GM23338 (cell line): ENCODE data around the gene RCE1. TPM values are rescaled to one million over a fixed set of nuclear protein-coding genes. Genes with fewer than 3 reads are reported as not detected.

Source experiments
- ATAC-seq: fragments of 200-7000 bp; cut with Tn5 transposase; 3 replicates; pipeline ENCODE4 v1.9.1; 2020
- DNase-seq: peaks from one replicate; pipeline ENCODE4 v3.0.0-alpha.2; 2015; ENCODE audit warnings: low spot score
- H2AFZ ChIP-seq: fragments of 200-600 bp; sonication (generic); 2 replicates; pipeline ENCODE4 v1.8.0; 2016; ENCODE audit warnings: antibody characterized with exemption, mild to moderate bottlenecking, moderate library complexity
- H3F3A ChIP-seq: fragments of 200-600 bp; sonication (generic); replicated peaks from 2 replicates; pipeline ENCODE4 v1.8.0; 2017; ENCODE audit warnings: antibody characterized with exemption, mixed run types, low read depth
- H3K27ac ChIP-seq: fragments of 200-600 bp; sonication (generic); 2 replicates; pipeline ENCODE4 v1.6.1; 2016; ENCODE audit warnings: low read depth
- H3K27me3 ChIP-seq: fragments of 200-600 bp; sonication (generic); 2 replicates; pipeline ENCODE4 v1.8.0; 2016; ENCODE audit warnings: mild to moderate bottlenecking, mixed run types, moderate library complexity; ENCODE audit not compliant: insufficient read depth
- H3K36me3 ChIP-seq: fragments of 200-600 bp; sonication (generic); 2 replicates; pipeline ENCODE4 v1.8.0; 2016; ENCODE audit warnings: mild to moderate bottlenecking; ENCODE audit not compliant: insufficient read depth
- H3K4me1 ChIP-seq: fragments of 200-600 bp; sonication (generic); 2 replicates; pipeline ENCODE4 v1.8.0; 2016; ENCODE audit warnings: mild to moderate bottlenecking, moderate library complexity; ENCODE audit not compliant: insufficient read depth
- H3K4me2 ChIP-seq: fragments of 200-600 bp; sonication (generic); 2 replicates; pipeline ENCODE4 v1.7.1; 2017; ENCODE audit warnings: mixed run types
- H3K4me3 ChIP-seq: fragments of 200-600 bp; sonication (generic); 2 replicates; pipeline ENCODE4 v1.6.1; 2016; ENCODE audit warnings: mixed run types
- H3K79me2 ChIP-seq: fragments of 200-600 bp; sonication (generic); replicated peaks from 2 replicates; pipeline ENCODE4 v1.8.0; 2017; ENCODE audit warnings: mild to moderate bottlenecking; ENCODE audit not compliant: insufficient read depth
- H3K9me2 ChIP-seq: fragments of 200-600 bp; sonication (generic); 2 replicates; pipeline ENCODE4 v1.8.0; 2017; ENCODE audit not compliant: insufficient read depth
- H4K20me1 ChIP-seq: fragments of 200-600 bp; sonication (generic); replicated peaks from 2 replicates; pipeline ENCODE4 v1.8.0; 2017; ENCODE audit warnings: mild to moderate bottlenecking; ENCODE audit not compliant: insufficient read depth
- H3K27ac Mint-ChIP-seq: 2 replicates; pipeline ENCODE4 v1.8.0; 2020; ENCODE audit warnings: inconsistent platforms, mild to moderate bottlenecking, moderate library complexity, mixed read lengths
- H3K27me3 Mint-ChIP-seq: 3 replicates; pipeline ENCODE4 v1.8.0; 2022; ENCODE audit warnings: low read depth, mild to moderate bottlenecking, moderate library complexity, mixed read lengths, inconsistent platforms; ENCODE audit not compliant: insufficient read depth, poor library complexity
- H3K36me3 Mint-ChIP-seq: 3 replicates; pipeline ENCODE4 v1.8.0; 2021; ENCODE audit warnings: low read depth, mild to moderate bottlenecking, inconsistent platforms, moderate library complexity, mixed read lengths
- H3K4me1 Mint-ChIP-seq: 3 replicates; pipeline ENCODE4 v1.8.0; 2020; ENCODE audit warnings: mild to moderate bottlenecking, inconsistent platforms, mixed read lengths
- H3K4me3 Mint-ChIP-seq: 3 replicates; pipeline ENCODE4 v1.8.0; 2021; ENCODE audit warnings: moderate library complexity, mild to moderate bottlenecking, inconsistent platforms, mixed read lengths
- H3K9me3 Mint-ChIP-seq: 3 replicates; pipeline ENCODE4 v1.8.0; 2020; ENCODE audit warnings: moderate library complexity, mild to moderate bottlenecking, inconsistent platforms, mixed read lengths
- EZH2 ChIP-seq: fragments of 200-600 bp; sonication (generic); IDR thresholded peaks from one replicate; pipeline ENCODE4 v1.8.0; 2017; ENCODE audit warnings: antibody characterized with exemption, mild to moderate bottlenecking, low read depth; ENCODE audit not compliant: unreplicated experiment
- EZH2phosphoT487 ChIP-seq: fragments of 200-600 bp; sonication (generic); IDR thresholded peaks from one replicate; pipeline ENCODE4 v1.8.1; 2018; ENCODE audit warnings: antibody characterized with exemption; ENCODE audit not compliant: unreplicated experiment
- JUNB ChIP-seq: IDR thresholded peaks from one replicate; pipeline ENCODE4 v1.6.1; 2016; ENCODE audit warnings: antibody characterized with exemption; ENCODE audit not compliant: unreplicated experiment
- ZNF114 ChIP-seq: fragments of 250-450 bp; sonication (Bioruptor Pico); IDR thresholded peaks from 2 replicates; pipeline ENCODE4 v1.5.0; 2020; ENCODE audit warnings: mild to moderate bottlenecking, moderate library complexity
- ZNF331 ChIP-seq: fragments of 250-450 bp; sonication (Bioruptor Pico); IDR thresholded peaks from 2 replicates; pipeline ENCODE4 v1.5.0; 2020; ENCODE audit warnings: low read depth, mild to moderate bottlenecking, moderate library complexity
- polyA plus RNA-seq: library from polyadenylated mRNA; unstranded; fragments of >200 nt; fragmentation: Nextera tagmentation; extraction: Ambion mirVana; gene quantifications from 2 replicates; pipeline ENCODE4 v1.2.1, GENCODE V29; 2016
- total RNA-seq: library from RNA; depleted of rRNA; stranded (reverse); fragments of >200 nt; shearing (Covaris generic); gene quantifications from 2 replicates; pipeline ENCODE4 v1.2.3, GENCODE V29; 2014
- TF ChIP-seq, protein P1 (sequence below): IDR thresholded peaks from 2 replicates; pipeline ENCODE4 v1.6.1; 2016; ENCODE audit warnings: antibody characterized with exemption
- TF ChIP-seq, protein P2 (sequence below), 2 experiments: fragments of 200-600 bp in 1 of 2; sonication (generic) in 1 of 2; conservative IDR thresholded peaks; 2 replicates each; pipeline versions ENCODE4 v1.5.1 to v1.6.1; 2016 to 2017; ENCODE audit warnings: antibody characterized with exemption in 2 of 2, low read depth in 2 of 2, mild to moderate bottlenecking in 2 of 2, moderate library complexity in 1 of 2

Gene RCE1
- total and polyA plus RNA-seq, 2 experiments from 2014 or later = 27.8 to 55.1 TPM

DNA sequence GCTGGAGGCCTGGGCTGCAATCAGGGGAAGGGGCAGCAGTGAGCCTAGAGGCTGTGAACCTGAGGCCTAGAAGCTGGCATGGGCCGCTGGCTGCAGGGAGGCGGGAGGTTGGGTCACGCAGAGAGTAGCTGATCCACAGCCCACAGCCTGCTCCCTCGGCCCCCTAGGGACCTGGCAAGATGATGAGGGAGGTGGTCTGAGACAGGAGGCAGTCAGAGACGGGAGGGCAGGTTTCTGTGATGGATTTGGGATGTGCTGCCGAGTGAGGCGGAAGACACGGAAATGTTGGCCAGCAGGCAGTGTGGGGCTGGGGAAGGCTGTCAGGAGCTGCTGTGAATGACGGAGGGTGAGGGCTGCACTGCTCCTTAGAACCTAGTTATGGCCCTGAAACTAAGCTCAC is 36.3 kb downstream of the RCE1 start:
- Histone ChIP-seq H3K27ac (no peak overlapping the region), H3K79me2 (no peaks in the 10 kb centered on the region), H3F3A (no peaks in the 10 kb centered on the region), H3K4me2 (no peak overlapping the region), H3K36me3 (no peaks in the 10 kb centered on the region), H2AFZ (no peak overlapping the region), H3K4me3 (no peak overlapping the region), H4K20me1 (no peaks in the 10 kb centered on the region), H3K27me3 (no peaks in the 10 kb centered on the region), H3K9me2 (no peaks in the 10 kb centered on the region), H3K4me1 (peaks cover 10% of the 10 kb centered on the region; the same call in 1 of the 2 replicates)
- no peaks in the 10 kb centered on the region for H3K36me3 Mint-ChIP-seq
- H3K4me3 Mint-ChIP-seq = no peak overlapping the region
- no peak for TF ChIP-seq ZNF114
- TF ChIP-seq, protein P1, sequence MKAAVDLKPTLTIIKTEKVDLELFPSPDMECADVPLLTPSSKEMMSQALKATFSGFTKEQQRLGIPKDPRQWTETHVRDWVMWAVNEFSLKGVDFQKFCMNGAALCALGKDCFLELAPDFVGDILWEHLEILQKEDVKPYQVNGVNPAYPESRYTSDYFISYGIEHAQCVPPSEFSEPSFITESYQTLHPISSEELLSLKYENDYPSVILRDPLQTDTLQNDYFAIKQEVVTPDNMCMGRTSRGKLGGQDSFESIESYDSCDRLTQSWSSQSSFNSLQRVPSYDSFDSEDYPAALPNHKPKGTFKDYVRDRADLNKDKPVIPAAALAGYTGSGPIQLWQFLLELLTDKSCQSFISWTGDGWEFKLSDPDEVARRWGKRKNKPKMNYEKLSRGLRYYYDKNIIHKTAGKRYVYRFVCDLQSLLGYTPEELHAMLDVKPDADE = no peak
- TF ChIP-seq EZH2 = no peak
- TF ChIP-seq JUNB = no peak
- TF ChIP-seq, protein P2, sequence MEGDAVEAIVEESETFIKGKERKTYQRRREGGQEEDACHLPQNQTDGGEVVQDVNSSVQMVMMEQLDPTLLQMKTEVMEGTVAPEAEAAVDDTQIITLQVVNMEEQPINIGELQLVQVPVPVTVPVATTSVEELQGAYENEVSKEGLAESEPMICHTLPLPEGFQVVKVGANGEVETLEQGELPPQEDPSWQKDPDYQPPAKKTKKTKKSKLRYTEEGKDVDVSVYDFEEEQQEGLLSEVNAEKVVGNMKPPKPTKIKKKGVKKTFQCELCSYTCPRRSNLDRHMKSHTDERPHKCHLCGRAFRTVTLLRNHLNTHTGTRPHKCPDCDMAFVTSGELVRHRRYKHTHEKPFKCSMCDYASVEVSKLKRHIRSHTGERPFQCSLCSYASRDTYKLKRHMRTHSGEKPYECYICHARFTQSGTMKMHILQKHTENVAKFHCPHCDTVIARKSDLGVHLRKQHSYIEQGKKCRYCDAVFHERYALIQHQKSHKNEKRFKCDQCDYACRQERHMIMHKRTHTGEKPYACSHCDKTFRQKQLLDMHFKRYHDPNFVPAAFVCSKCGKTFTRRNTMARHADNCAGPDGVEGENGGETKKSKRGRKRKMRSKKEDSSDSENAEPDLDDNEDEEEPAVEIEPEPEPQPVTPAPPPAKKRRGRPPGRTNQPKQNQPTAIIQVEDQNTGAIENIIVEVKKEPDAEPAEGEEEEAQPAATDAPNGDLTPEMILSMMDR (conservative IDR thresholded peaks at IDR 0.05; ENCODE audit: low read depth in 2 of 2) = no peak
- TF ChIP-seq EZH2phosphoT487 = no peak
- no peak for ATAC-seq
- H3K4me1 Mint-ChIP-seq = peaks cover 48% of the 10 kb centered on the region
- H3K9me3 Mint-ChIP-seq = no peaks in the 10 kb centered on the region
- DNase-seq = no peak
- H3K27me3 Mint-ChIP-seq = peaks cover 9% of the 10 kb centered on the region
- no peak overlapping the region for H3K27ac Mint-ChIP-seq

DNA sequence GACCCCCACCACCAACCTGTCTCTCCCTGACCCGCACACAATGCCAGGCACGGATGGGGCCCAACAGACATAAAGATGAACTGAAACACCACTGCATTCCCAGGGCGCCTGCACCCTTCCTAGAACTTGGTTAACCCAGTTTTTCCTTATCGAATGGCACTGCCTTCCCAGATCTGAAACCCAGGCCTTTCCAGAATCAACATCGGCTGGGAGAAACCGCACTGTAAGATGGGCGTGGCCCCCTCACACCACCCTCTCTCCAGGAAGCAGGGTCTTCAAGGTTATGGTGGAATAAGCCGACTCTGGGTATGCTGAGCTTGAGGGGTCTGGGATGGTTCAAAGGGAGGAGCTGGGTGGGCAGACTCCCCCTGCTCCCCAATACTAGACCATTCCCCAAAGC is 36.8 kb downstream of the RCE1 start:
- Mint-ChIP-seq H3K27me3 (peaks cover 8% of the 10 kb centered on the region), H3K27ac (no peak overlapping the region; the same call in 1 of the 2 replicates), H3K9me3 (no peaks in the 10 kb centered on the region), H3K36me3 (no peaks in the 10 kb centered on the region), H3K4me3 (no peak overlapping the region), H3K4me1 (peaks cover 48% of the 10 kb centered on the region)
- no peaks in the 10 kb centered on the region for H3K36me3 ChIP-seq
- peaks cover 10% of the 10 kb centered on the region; the same call in 1 of the 2 replicates for H3K4me1 ChIP-seq
- TF ChIP-seq ZNF331 (CRISPR knock-in tag) = no peak
- H3K79me2 ChIP-seq = no peaks in the 10 kb centered on the region
- DNase-seq (no peak), ATAC-seq (no peak)
- no peak overlapping the region for H2AFZ ChIP-seq
- no peaks in the 10 kb centered on the region for H3F3A ChIP-seq
- no peak overlapping the region for H3K27ac ChIP-seq
- H3K4me3 ChIP-seq = no peak overlapping the region
- no peak overlapping the region for H3K4me2 ChIP-seq
- no peaks in the 10 kb centered on the region for H3K27me3 ChIP-seq
- H4K20me1 ChIP-seq = no peaks in the 10 kb centered on the region
- H3K9me2 ChIP-seq = no peaks in the 10 kb centered on the region
